ENCODE results near the gene TMEM178A.
"Not testable (repeated sequence)": the region's sequence is repeated elsewhere in the genome, so short reads cannot be mapped to it uniquely, and the experiment has no call there.

Gene TMEM178A

GRCh38 chr2:39712953-39713352 is 47.2 kb downstream of the TMEM178A start:
- H3K9ac ChIP-seq (ENCODE audit: low read depth, low read length), result no peak overlapping the region
- H3K27me3 ChIP-seq (ENCODE audit: insufficient read depth, low read length), result no peaks in the 10 kb centered on the region
- no peaks in the 10 kb centered on the region for H3K4me1 ChIP-seq (ENCODE audit: insufficient read depth, low read length)
- H3K27ac ChIP-seq (ENCODE audit: low read depth, low read length), result no peak overlapping the region
- no peak overlapping the region for H3K4me3 ChIP-seq (ENCODE audit: low read length)
- no peaks in the 10 kb centered on the region for H3K36me3 ChIP-seq (ENCODE audit: insufficient read depth, low read length)
- H3K9me3 ChIP-seq (ENCODE audit: insufficient read depth, low read depth, low read length), result no peaks in the 10 kb centered on the region
- WGBS, result 94% methylated on average over 4 of the region's 5 CpGs

- Histone ChIP-seq H3K9ac (ENCODE audit: low read depth, low read length) (no peak overlapping the region), H3K9me3 (ENCODE audit: insufficient read depth, low read depth, low read length) (no peaks in the 10 kb centered on the region), H3K4me1 (ENCODE audit: insufficient read depth, low read length) (no peaks in the 10 kb centered on the region), H3K27ac (ENCODE audit: low read depth, low read length) (no peak overlapping the region), H3K36me3 (ENCODE audit: insufficient read depth, low read length) (no peaks in the 10 kb centered on the region), H3K4me3 (ENCODE audit: low read length) (no peak overlapping the region), H3K27me3 (ENCODE audit: insufficient read depth, low read length) (no peaks in the 10 kb centered on the region)
Measured at GRCh38 chr2:39715095-39715494, 49.4 kb downstream of the TMEM178A start.

DNA sequence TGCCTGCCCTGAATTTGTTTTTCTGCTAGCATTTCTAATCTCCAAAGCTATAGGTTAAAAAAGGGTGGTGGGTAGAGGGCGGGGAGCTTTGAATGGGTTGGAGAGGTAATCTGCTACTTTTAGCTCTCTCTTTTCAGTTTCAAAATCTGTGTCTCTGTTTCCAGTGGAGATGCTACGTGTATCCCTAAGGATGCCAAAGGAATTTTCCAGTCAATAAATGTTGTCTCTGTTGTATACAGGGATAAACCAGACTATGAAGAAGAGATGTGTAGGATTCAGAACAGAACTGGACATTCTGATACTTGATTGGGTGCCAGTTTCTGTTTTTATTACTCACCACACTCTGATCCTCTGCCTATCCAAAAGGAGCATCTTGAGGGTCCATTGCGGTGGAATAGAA is 50.1 kb downstream of the TMEM178A start:
- Histone ChIP-seq H3K27ac (ENCODE audit: low read depth, low read length) (no peak overlapping the region), H3K9ac (ENCODE audit: low read depth, low read length) (no peak overlapping the region), H3K4me3 (ENCODE audit: low read length) (no peak overlapping the region), H3K36me3 (ENCODE audit: insufficient read depth, low read length) (no peaks in the 10 kb centered on the region), H3K27me3 (ENCODE audit: insufficient read depth, low read length) (no peaks in the 10 kb centered on the region), H3K4me1 (ENCODE audit: insufficient read depth, low read length) (peaks cover 6% of the 10 kb centered on the region; the same call in 1 of the 2 replicates), H3K9me3 (ENCODE audit: insufficient read depth, low read depth, low read length) (no peaks in the 10 kb centered on the region)
- WGBS, result 94% methylated on average over 2 of the region's 3 CpGs

- H3K27ac ChIP-seq (ENCODE audit: low read depth, low read length), result no peak overlapping the region
- H3K9me3 ChIP-seq (ENCODE audit: insufficient read depth, low read depth, low read length), result no peaks in the 10 kb centered on the region
- no peak overlapping the region for H3K4me3 ChIP-seq (ENCODE audit: low read length)
- H3K36me3 ChIP-seq (ENCODE audit: insufficient read depth, low read length), result no peaks in the 10 kb centered on the region
- H3K9ac ChIP-seq (ENCODE audit: low read depth, low read length), result no peak overlapping the region
- peaks cover 12% of the 10 kb centered on the region; the same call in 1 of the 2 replicates for H3K4me1 ChIP-seq (ENCODE audit: insufficient read depth, low read length)
- 94% methylated on average over 12 of the region's 12 CpGs for WGBS
- no peaks in the 10 kb centered on the region for H3K27me3 ChIP-seq (ENCODE audit: insufficient read depth, low read length)
Measured at GRCh38 chr2:39717067-39717466, 51.4 kb downstream of the TMEM178A start.

- Histone ChIP-seq H3K9ac (ENCODE audit: low read depth, low read length) (no peak overlapping the region), H3K27ac (ENCODE audit: low read depth, low read length) (no peak overlapping the region), H3K4me1 (ENCODE audit: insufficient read depth, low read length) (peaks cover 13% of the 10 kb centered on the region), H3K36me3 (ENCODE audit: insufficient read depth, low read length) (no peaks in the 10 kb centered on the region), H3K27me3 (ENCODE audit: insufficient read depth, low read length) (no peaks in the 10 kb centered on the region), H3K4me3 (ENCODE audit: low read length) (no peak overlapping the region), H3K9me3 (ENCODE audit: insufficient read depth, low read depth, low read length) (no peaks in the 10 kb centered on the region)
- 91% methylated on average over 8 of the region's 9 CpGs for WGBS
Measured at GRCh38 chr2:39718483-39718882, 52.8 kb downstream of the TMEM178A start.

GRCh38 chr2:39719317-39719716 is 53.6 kb downstream of the TMEM178A start:
- Histone ChIP-seq H3K27ac (ENCODE audit: low read depth, low read length) (no peak overlapping the region), H3K36me3 (ENCODE audit: insufficient read depth, low read length) (no peaks in the 10 kb centered on the region), H3K9me3 (ENCODE audit: insufficient read depth, low read depth, low read length) (no peaks in the 10 kb centered on the region), H3K9ac (ENCODE audit: low read depth, low read length) (no peak overlapping the region), H3K4me1 (ENCODE audit: insufficient read depth, low read length) (peaks cover 21% of the 10 kb centered on the region), H3K4me3 (ENCODE audit: low read length) (no peak overlapping the region), H3K27me3 (ENCODE audit: insufficient read depth, low read length) (no peaks in the 10 kb centered on the region)
- whole genome bisulfite sequencing, result 91% methylated on average over 8 of the region's 8 CpGs

- no peaks in the 10 kb centered on the region for H3K9me3 ChIP-seq (ENCODE audit: insufficient read depth, low read depth, low read length)
- no peak overlapping the region for H3K9ac ChIP-seq (ENCODE audit: low read depth, low read length)
- no peaks in the 10 kb centered on the region for H3K27me3 ChIP-seq (ENCODE audit: insufficient read depth, low read length)
- no peak overlapping the region for H3K27ac ChIP-seq (ENCODE audit: low read depth, low read length)
- 72% methylated on average over 2 of the region's 2 CpGs for WGBS
- H3K4me1 ChIP-seq (ENCODE audit: insufficient read depth, low read length), result peaks cover 23% of the 10 kb centered on the region
- H3K36me3 ChIP-seq (ENCODE audit: insufficient read depth, low read length), result no peaks in the 10 kb centered on the region
- H3K4me3 ChIP-seq (ENCODE audit: low read length), result no peak overlapping the region
Measured at GRCh38 chr2:39720970-39721369, 55.3 kb downstream of the TMEM178A start.

DNA sequence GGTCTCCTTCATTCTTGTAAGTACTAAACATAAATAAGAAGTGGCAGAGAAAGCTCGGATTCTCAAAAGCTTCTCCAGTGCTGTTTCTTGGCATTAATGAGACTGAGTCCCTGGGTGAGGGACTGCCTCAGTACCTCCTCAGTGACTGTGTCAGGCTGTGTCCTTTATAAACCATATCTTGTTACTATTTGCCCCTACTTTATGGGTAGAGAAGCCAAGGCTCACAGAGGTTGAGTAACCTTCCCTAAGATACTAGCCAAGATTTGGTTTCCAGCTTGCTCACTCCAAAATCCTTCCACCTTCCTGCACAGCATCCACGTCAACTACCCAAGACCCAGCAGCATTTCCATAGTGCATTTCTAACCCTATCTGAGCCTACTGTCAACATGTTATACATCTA is 57.8 kb downstream of the TMEM178A start:
- H3K9ac ChIP-seq (ENCODE audit: low read depth, low read length), result no peak overlapping the region
- peaks cover 23% of the 10 kb centered on the region for H3K4me1 ChIP-seq (ENCODE audit: insufficient read depth, low read length)
- no peak overlapping the region for H3K4me3 ChIP-seq (ENCODE audit: low read length)
- no peaks in the 10 kb centered on the region for H3K27me3 ChIP-seq (ENCODE audit: insufficient read depth, low read length)
- no peaks in the 10 kb centered on the region for H3K9me3 ChIP-seq (ENCODE audit: insufficient read depth, low read depth, low read length)
- no peaks in the 10 kb centered on the region for H3K36me3 ChIP-seq (ENCODE audit: insufficient read depth, low read length)
- WGBS, result 89% methylated on average over 2 of the region's 2 CpGs
- H3K27ac ChIP-seq (ENCODE audit: low read depth, low read length), result no peak overlapping the region

DNA sequence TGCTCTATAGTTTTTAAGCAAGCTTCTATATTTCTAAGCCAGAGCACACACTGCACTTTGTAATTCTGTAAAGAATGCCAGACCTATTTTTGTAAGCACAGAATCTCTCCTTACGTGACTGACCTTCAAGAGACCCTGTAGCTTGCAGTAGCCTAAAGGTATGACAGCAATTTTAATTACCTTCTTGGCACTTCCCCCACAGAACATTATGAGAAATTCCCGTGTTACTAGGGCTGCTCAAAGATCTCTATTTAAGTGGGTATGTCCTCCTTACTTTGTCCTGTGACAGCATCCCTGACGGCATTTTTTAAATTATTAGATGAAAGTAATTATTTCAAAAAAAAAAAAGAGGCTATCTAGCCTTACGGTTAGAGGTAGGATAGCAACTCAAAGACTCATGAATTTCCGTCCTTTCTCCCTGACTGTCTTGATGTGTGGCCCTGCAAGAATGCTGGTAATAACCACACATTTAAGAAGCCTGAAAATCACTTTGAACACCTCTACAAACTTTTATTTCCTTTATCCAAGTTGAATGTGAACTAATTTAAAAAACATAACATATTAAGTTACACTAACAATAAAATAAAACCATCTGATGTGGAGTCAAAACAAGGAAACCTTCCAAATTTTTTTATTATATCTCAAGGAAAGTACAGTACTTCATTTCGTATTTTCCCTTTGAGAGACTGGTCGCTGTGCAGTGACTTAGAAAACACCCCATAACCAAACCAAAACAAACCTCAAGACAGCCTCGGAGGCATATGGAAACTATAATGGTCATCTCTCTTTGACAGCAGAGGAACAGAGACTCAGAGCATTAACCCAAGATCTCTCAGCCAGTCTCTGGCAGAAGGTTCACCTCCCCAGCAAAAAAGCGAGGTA is 58.5 kb downstream of the TMEM178A start:
- no peak overlapping the region for H3K27ac ChIP-seq (ENCODE audit: low read depth, low read length)
- WGBS, result 88% methylated on average over 8 of the region's 9 CpGs
- no peaks in the 10 kb centered on the region for H3K9me3 ChIP-seq (ENCODE audit: insufficient read depth, low read depth, low read length)
- H3K9ac ChIP-seq (ENCODE audit: low read depth, low read length), result no peak overlapping the region
- no peak overlapping the region for H3K4me3 ChIP-seq (ENCODE audit: low read length)
- H3K4me1 ChIP-seq (ENCODE audit: insufficient read depth, low read length), result peaks cover 23% of the 10 kb centered on the region
- no peaks in the 10 kb centered on the region for H3K27me3 ChIP-seq (ENCODE audit: insufficient read depth, low read length)
- no peaks in the 10 kb centered on the region for H3K36me3 ChIP-seq (ENCODE audit: insufficient read depth, low read length)

DNA sequence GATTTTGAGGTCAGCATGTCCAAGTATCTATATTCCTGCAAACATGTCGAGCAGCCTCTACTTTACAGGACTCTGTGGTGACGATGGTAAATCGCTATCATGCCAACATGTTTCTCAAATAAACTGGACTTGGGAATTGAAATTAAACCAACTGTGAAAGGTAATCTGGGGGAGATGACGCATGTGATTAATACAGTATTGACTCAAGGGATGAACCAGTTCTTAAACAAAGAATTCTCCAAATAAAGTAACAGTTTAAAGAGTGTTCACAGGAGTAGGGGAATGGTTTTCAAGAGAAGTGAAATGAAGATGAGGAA is 59.1 kb downstream of the TMEM178A start:
- Histone ChIP-seq H3K27ac (ENCODE audit: low read depth, low read length) (no peak overlapping the region), H3K9ac (ENCODE audit: low read depth, low read length) (no peak overlapping the region), H3K27me3 (ENCODE audit: insufficient read depth, low read length) (no peaks in the 10 kb centered on the region), H3K4me3 (ENCODE audit: low read length) (no peak overlapping the region), H3K4me1 (ENCODE audit: insufficient read depth, low read length) (peaks cover 23% of the 10 kb centered on the region), H3K9me3 (ENCODE audit: insufficient read depth, low read depth, low read length) (no peaks in the 10 kb centered on the region), H3K36me3 (ENCODE audit: insufficient read depth, low read length) (no peaks in the 10 kb centered on the region)
- 97% methylated on average over 4 of the region's 4 CpGs for WGBS

- Histone ChIP-seq H3K36me3 (ENCODE audit: insufficient read depth, low read length) (no peaks in the 10 kb centered on the region), H3K4me3 (ENCODE audit: low read length) (no peak overlapping the region), H3K9ac (ENCODE audit: low read depth, low read length) (no peak overlapping the region), H3K9me3 (ENCODE audit: insufficient read depth, low read depth, low read length) (no peaks in the 10 kb centered on the region), H3K27me3 (ENCODE audit: insufficient read depth, low read length) (no peaks in the 10 kb centered on the region), H3K27ac (ENCODE audit: low read depth, low read length) (no peak overlapping the region), H3K4me1 (ENCODE audit: insufficient read depth, low read length) (peaks cover 21% of the 10 kb centered on the region)
- WGBS, result 93% methylated on average over 5 of the region's 5 CpGs
Measured at GRCh38 chr2:39725401-39725800, 59.7 kb downstream of the TMEM178A start.

GRCh38 chr2:39728085-39728484 is 62.4 kb downstream of the TMEM178A start:
- not testable (repeated sequence) for H3K27ac ChIP-seq (ENCODE audit: low read depth, low read length); H3K27me3 ChIP-seq (ENCODE audit: insufficient read depth, low read length); H3K9ac ChIP-seq (ENCODE audit: low read depth, low read length); H3K4me3 ChIP-seq (ENCODE audit: low read length); H3K36me3 ChIP-seq (ENCODE audit: insufficient read depth, low read length); H3K9me3 ChIP-seq (ENCODE audit: insufficient read depth, low read depth, low read length)
- WGBS, result 97% methylated on average over 4 of the region's 4 CpGs
- H3K4me1 ChIP-seq (ENCODE audit: insufficient read depth, low read length), result peaks cover 11% of the 10 kb centered on the region; the same call in 1 of the 2 replicates
